ENCODE data around the gene VPS13C. TPM values are rescaled to one million over a fixed set of nuclear protein-coding genes. Genes with fewer than 3 reads are reported as not detected.

The VPS13C gene
- total RNA-seq, 1 donor from 2014 or later, result 33.6 TPM

GRCh38 chr15:61820951-61821350 lies 239.3 kb downstream of the VPS13C start:
- no peak overlapping the region for H3K27ac ChIP-seq
- no peak for TF ChIP-seq CTCF (IDR thresholded peaks at IDR 0.05)
- no peaks in the 10 kb centered on the region for H3K4me1 ChIP-seq
- no peaks in the 10 kb centered on the region for H3K9me3 ChIP-seq
- intact Hi-C loops (cut with DNase I), result no loop called here
- H3K4me3 ChIP-seq, result no peak overlapping the region
- H3K36me3 ChIP-seq, result no peaks in the 10 kb centered on the region
- H3K27me3 ChIP-seq, result no peaks in the 10 kb centered on the region
- peak in 1 of 2 donors; percentile 19 for DNase-seq (ENCODE audit: low spot score in 2 of 2)

- Histone ChIP-seq H3K4me1 (no peaks in the 10 kb centered on the region), H3K36me3 (no peaks in the 10 kb centered on the region), H3K4me3 (no peak overlapping the region), H3K27me3 (no peaks in the 10 kb centered on the region), H3K27ac (no peak overlapping the region), H3K9me3 (no peaks in the 10 kb centered on the region)
- peak in 1 of 2 donors; percentile 30 for DNase-seq (ENCODE audit: low spot score in 2 of 2)
- intact Hi-C loops (cut with DNase I), result no loop called here
- no peak for TF ChIP-seq CTCF (IDR thresholded peaks at IDR 0.05)
Observed at GRCh38 chr15:61820212-61820611, 240.0 kb downstream of the VPS13C start.

GRCh38 chr15:61819386-61819785 lies 240.9 kb downstream of the VPS13C start:
- Histone ChIP-seq H3K27me3 (no peaks in the 10 kb centered on the region), H3K4me3 (no peak overlapping the region), H3K36me3 (no peaks in the 10 kb centered on the region), H3K27ac (no peak overlapping the region), H3K9me3 (no peaks in the 10 kb centered on the region), H3K4me1 (no peaks in the 10 kb centered on the region)
- intact Hi-C loops (cut with DNase I), result no loop called here
- peak in 1 of 2 donors; percentile 53 for DNase-seq (ENCODE audit: low spot score in 2 of 2)
- no peak for TF ChIP-seq CTCF (IDR thresholded peaks at IDR 0.05)

GRCh38 chr15:61818801-61819200 lies 241.4 kb downstream of the VPS13C start:
- TF ChIP-seq CTCF (IDR thresholded peaks at IDR 0.05), result no peak
- no peak overlapping the region for H3K4me3 ChIP-seq
- H3K27me3 ChIP-seq, result no peaks in the 10 kb centered on the region
- no peaks in the 10 kb centered on the region for H3K9me3 ChIP-seq
- H3K27ac ChIP-seq, result no peak overlapping the region
- peak in 1 of 2 donors; percentile 9 for DNase-seq (ENCODE audit: low spot score in 2 of 2)
- intact Hi-C loops (cut with DNase I), result no loop called here
- H3K4me1 ChIP-seq, result no peaks in the 10 kb centered on the region
- no peaks in the 10 kb centered on the region for H3K36me3 ChIP-seq

- intact Hi-C loops (cut with DNase I), result no loop called here
- Histone ChIP-seq H3K27me3 (no peaks in the 10 kb centered on the region), H3K9me3 (no peaks in the 10 kb centered on the region), H3K4me3 (no peak overlapping the region), H3K4me1 (no peaks in the 10 kb centered on the region), H3K36me3 (no peaks in the 10 kb centered on the region), H3K27ac (no peak overlapping the region)
- peak in 1 of 2 donors; percentile 52 for DNase-seq (ENCODE audit: low spot score in 2 of 2)
- no peak for TF ChIP-seq CTCF (IDR thresholded peaks at IDR 0.05)
Observed at GRCh38 chr15:61816856-61817255, 243.4 kb downstream of the VPS13C start.

All from ascending aorta (tissue), 2 donors.